Measurements from ENCODE around the gene MSI2. TPM values are rescaled to one million over a fixed set of nuclear protein-coding genes. Genes with fewer than 3 reads are reported as not detected.

MSI2 gene
- total and polyA plus RNA-seq, 2 experiments from 2014 or later = 15.7 to 76.4 TPM

DNA sequence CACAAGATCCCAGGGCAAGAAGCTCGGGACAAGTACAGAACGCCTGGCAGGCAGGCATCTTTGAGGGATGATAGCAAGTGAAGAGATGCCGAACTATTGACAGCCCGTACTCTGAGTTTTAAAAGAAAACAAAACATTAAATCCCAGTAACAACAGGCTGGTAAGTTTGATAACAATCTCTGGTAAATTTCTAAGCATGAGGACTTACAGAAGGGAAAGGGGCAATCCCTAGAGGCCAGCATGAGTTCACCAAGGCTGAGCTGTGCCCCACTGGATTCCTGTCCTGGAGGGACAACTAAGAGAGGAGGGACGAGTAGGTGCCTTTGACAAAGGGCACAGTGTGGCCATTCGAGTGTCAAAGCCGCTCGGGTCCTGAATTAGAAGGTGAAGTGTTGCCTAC, 462.6 kb downstream of the MSI2 start:
- no peak overlapping the region for H3K4me3 ChIP-seq
- H3K27me3 ChIP-seq = peaks cover 13% of the 10 kb centered on the region
- no peak for DNase-seq (ENCODE audit: low read depth in 1 of 2, low spot score in 1 of 2)
- H3K9me3 ChIP-seq (ENCODE audit: low read depth) = no peaks in the 10 kb centered on the region
- H3K27ac ChIP-seq = no peak overlapping the region
- TF ChIP-seq, protein P1, sequence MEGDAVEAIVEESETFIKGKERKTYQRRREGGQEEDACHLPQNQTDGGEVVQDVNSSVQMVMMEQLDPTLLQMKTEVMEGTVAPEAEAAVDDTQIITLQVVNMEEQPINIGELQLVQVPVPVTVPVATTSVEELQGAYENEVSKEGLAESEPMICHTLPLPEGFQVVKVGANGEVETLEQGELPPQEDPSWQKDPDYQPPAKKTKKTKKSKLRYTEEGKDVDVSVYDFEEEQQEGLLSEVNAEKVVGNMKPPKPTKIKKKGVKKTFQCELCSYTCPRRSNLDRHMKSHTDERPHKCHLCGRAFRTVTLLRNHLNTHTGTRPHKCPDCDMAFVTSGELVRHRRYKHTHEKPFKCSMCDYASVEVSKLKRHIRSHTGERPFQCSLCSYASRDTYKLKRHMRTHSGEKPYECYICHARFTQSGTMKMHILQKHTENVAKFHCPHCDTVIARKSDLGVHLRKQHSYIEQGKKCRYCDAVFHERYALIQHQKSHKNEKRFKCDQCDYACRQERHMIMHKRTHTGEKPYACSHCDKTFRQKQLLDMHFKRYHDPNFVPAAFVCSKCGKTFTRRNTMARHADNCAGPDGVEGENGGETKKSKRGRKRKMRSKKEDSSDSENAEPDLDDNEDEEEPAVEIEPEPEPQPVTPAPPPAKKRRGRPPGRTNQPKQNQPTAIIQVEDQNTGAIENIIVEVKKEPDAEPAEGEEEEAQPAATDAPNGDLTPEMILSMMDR (IDR thresholded peaks at IDR 0.05; ENCODE audit: low read depth, low read length) = no peak
- no peaks in the 10 kb centered on the region for H3K36me3 ChIP-seq
- peaks cover 18% of the 10 kb centered on the region for H3K4me1 ChIP-seq (ENCODE audit: low read depth)

DNA sequence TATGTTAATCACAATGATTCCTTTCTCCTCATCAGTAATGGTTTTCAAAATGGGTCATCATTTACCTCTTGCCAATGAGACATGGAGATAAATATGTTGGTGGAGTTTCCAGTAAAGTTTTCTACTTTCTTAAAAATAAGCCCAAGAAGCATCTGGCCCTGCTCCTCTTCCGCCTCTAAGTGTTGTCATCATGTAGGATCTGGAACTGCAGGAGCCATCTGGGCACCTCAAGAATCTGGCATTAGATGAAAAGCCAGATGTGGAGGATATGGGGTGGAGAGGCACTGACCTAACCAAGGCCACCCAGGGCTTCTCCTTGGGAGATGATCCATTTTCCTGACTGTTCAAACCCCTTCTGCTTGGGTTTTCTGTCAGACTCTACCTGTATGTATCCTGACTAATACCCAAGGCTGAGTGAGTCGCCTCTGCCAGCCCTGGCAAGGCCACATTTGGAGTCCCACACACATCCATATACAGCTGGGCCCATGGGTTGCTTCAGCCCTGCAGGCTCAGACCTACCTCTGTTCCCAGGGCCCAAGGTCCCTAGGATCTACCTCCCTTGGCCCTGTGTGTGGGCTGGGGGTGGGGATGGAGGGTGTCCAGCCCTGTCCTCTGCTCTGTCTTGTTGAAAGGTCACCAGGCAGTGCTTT, 464.2 kb downstream of the MSI2 start:
- Histone ChIP-seq H3K36me3 (no peaks in the 10 kb centered on the region), H3K27ac (no peak overlapping the region), H3K27me3 (peaks cover 12% of the 10 kb centered on the region), H3K9me3 (ENCODE audit: low read depth) (no peaks in the 10 kb centered on the region), H3K4me3 (no peak overlapping the region), H3K4me1 (ENCODE audit: low read depth) (peaks cover 21% of the 10 kb centered on the region)
- TF ChIP-seq, protein P1 (IDR thresholded peaks at IDR 0.05; ENCODE audit: low read depth, low read length) = no peak
- DNase-seq (ENCODE audit: low read depth in 1 of 2, low spot score in 1 of 2) = no peak

DNA sequence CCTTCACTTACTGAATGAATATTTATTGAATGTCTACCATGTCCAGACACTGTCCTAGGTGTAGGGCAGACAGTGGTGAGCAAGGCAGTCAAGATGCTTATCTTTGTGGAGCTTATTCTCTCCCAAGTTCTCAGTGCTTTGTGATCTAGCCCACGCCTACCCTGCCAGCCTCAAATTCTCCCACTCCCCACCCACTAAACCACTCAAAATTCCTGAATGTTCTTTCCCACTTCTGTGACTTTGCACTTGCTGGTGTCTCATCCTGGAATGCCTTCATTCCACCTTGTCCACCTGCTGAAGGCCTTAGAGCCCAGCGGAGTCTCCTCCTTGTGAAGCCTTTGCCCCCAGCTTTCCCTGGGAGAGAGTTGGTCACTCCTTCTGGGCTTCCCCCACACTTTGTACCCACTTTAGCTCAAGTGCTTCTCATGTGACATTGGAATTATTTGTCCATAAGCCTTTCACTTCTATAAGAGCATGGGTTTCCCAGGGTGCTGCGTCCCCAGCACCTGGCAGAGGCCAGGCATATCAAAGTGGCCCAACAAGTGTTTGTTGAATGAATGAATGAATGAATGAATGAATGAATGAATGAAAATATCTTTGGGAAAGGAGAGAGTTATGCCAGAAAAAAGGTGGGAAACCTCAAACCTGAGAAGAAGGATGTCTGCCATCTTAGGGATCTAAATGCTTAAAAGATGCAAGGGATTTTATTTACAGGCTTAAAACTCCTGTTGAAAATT, 465.8 kb downstream of the MSI2 start:
- Histone ChIP-seq H3K27ac (no peak overlapping the region), H3K4me3 (no peak overlapping the region), H3K9me3 (ENCODE audit: low read depth) (no peaks in the 10 kb centered on the region), H3K27me3 (peaks cover 7% of the 10 kb centered on the region), H3K4me1 (ENCODE audit: low read depth) (peaks cover 21% of the 10 kb centered on the region), H3K36me3 (no peaks in the 10 kb centered on the region)
- DNase-seq (ENCODE audit: low read depth in 1 of 2, low spot score in 1 of 2) = peak in 1 of 2 donors; percentile 69
- TF ChIP-seq, protein P1 (IDR thresholded peaks at IDR 0.05; ENCODE audit: low read depth, low read length) = no peak

DNA sequence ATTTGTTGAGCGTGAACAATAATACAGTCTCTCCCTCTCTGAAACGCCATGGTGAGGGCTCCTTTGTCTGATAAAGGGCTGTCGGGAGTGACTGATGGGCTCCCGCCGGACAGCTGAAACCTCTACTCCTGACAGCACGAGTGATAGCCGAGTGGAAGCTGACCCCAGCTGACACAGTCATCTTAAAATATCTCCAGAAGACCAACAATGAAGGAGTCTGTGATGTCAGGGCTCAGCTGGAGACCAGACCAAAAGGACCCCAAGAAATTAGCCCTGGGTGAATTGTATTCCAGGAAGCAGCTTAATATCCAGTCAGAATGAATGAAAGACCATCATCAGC, 466.4 kb downstream of the MSI2 start:
- no peak overlapping the region for H3K27ac ChIP-seq

DNA sequence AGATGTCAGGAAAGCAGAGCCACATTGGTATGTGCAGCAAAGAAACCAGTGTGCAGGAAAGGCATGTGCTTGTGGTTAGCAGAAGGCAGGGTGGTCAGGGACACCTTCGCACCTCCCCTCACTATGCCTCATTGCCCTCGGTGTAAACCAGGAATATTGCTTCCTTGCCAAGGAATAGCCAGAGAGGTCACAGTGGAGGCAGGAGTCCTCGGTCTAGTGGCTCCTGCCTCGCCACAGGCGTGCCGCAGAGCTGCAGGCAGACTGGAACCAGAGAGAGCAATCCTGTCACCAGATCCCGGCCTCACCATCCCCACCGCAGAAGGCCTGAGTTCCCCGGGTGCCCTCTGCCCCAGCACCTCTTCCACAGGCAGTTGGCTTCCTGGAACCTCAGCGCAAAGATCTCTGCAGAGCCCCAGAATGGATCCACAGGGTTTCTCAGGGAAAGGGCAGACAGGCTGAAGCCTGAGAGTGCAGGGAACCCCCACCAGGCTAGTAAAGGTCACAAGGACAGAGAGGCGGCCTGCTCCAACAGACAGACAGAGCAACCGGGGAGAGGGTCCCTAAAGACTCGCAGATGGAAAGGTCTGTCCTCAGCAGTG, 467.2 kb downstream of the MSI2 start:
- TF ChIP-seq, protein P1 (IDR thresholded peaks at IDR 0.05; ENCODE audit: low read depth, low read length) = no peak
- no peak overlapping the region for H3K27ac ChIP-seq
- no peak overlapping the region for H3K4me3 ChIP-seq
- no peak for DNase-seq (ENCODE audit: low read depth in 1 of 2, low spot score in 1 of 2)
- no peaks in the 10 kb centered on the region for H3K36me3 ChIP-seq
- peaks cover 21% of the 10 kb centered on the region for H3K4me1 ChIP-seq (ENCODE audit: low read depth)
- no peaks in the 10 kb centered on the region for H3K9me3 ChIP-seq (ENCODE audit: low read depth)
- H3K27me3 ChIP-seq = peaks cover 7% of the 10 kb centered on the region

More for the DNA sequence above, 466.4 kb downstream of the MSI2 start:
- H3K36me3 ChIP-seq = no peaks in the 10 kb centered on the region
- no peaks in the 10 kb centered on the region for H3K9me3 ChIP-seq (ENCODE audit: low read depth)
- peaks cover 21% of the 10 kb centered on the region for H3K4me1 ChIP-seq (ENCODE audit: low read depth)
- TF ChIP-seq, protein P1 (IDR thresholded peaks at IDR 0.05; ENCODE audit: low read depth, low read length) = no peak
- DNase-seq (ENCODE audit: low read depth in 1 of 2, low spot score in 1 of 2) = no peak
- no peak overlapping the region for H3K4me3 ChIP-seq
- H3K27me3 ChIP-seq = peaks cover 7% of the 10 kb centered on the region
